HG03565 (cell line): Measurements from ENCODE around the gene ST6GAL1.
A peak's percentile ranks its signal among the peaks of the same experiment; 100 is the strongest.
"Not testable (repeated sequence)": the region's sequence is repeated elsewhere in the genome, so short reads cannot be mapped to it uniquely, and the experiment has no call there.

Experiments used
- ATAC-seq: cut with Tn5 transposase; IDR thresholded peaks from one replicate; pipeline ENCODE4 v1.9.1; 2021; ENCODE audit warnings: mild to moderate bottlenecking, moderate library complexity; ENCODE audit not compliant: unreplicated experiment

Gene ST6GAL1

DNA sequence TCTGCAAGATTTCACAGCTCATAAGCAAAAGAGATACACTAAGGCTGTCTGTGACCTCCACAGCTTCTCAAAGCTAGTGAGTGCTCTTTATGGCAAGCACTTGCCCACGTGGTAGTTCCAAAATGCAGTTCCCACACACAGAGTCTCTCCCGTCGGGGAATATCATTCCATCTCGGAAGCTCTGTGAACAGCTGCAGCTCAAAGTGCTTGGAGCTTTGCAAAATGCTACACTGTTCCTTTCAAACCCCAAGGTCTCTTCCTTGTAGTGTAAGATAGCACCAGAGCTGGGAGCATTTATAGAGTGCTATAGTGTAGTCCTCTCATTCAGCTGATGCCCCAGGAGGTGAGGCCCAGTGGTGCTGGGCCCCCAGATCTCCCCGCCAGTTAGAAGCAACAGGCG lies 36.1 kb downstream of the ST6GAL1 start:
- ATAC-seq, result no peak

DNA sequence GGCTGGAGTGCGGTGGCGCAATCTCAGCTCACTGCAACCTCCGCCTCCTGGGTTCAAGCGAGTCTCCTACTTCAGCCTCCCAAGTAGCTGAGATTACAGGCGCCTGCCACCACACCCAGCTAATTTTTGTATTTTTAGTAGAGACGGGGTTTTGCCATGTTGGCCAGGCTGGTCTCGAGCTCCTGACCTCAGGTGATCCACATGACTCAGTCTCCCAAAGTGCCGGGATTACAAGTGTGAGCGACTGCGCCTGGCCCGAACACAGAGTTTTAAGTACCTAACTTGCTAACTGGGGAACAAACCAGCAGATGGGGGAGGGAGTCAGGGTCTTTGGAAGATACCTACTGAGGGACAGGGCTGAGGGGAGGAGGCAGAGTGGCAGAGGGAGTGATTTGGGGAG lies 36.9 kb downstream of the ST6GAL1 start:
- ATAC-seq, result not testable (repeated sequence)

DNA sequence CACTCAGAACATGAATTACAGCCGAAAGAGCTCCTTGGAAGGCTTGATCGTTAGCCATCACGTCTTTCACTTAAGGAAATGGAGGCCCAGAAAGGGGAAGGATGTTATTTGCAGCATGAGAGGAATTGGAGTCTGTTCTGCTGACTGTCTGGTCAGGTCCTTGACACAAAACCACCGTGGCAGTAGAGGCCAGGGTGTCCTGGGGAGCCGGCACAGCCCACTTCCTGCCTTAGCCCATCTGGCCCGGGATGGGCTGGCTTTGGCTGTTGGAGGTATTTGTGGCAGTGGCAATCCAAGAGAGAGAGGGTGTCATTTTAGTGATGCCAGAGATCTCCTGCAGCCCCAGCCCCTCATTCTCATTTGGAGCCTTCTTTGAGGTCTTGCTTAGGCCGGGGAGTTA lies 37.4 kb downstream of the ST6GAL1 start:
- no peak for ATAC-seq

DNA sequence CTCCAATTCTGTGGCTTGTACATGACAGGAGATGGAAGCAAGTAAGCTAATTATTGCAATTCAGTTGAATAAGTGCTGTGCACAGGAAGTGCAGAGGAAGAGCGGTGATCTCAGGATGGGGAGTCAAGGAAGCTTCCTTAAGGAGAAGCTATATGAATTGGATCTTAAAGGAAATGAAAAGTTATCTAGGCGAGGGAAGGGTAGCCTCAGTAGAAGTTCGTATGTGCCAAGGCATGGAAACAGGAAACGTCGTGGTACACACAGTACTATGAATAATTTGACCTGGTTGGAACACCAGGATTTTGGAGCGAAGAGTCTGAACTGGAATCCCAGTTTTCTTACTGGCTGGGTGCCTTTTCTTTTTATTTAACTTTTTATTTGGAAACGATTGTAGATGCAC lies 39.3 kb downstream of the ST6GAL1 start:
- no peak for ATAC-seq

DNA sequence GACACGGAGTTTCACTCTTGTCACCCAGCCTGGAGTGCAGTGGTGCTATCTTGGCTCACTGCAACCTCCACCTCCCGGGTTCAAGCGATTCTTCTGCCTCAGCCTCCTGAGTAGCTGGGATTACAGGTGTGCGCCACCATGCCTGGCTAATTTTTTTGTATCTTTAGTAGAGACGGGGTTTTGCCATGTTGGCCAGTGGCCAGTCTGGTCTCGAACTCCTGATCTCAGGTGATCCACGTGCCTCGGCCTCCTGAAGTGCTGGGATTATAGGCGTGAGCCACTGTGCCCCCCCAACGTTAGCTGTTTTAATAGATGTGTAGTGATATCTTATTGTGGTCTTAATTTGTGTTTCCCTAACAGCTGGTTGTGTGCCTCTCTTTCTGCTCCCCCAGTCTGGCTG lies 40.8 kb downstream of the ST6GAL1 start:
- not testable (repeated sequence) for ATAC-seq

DNA sequence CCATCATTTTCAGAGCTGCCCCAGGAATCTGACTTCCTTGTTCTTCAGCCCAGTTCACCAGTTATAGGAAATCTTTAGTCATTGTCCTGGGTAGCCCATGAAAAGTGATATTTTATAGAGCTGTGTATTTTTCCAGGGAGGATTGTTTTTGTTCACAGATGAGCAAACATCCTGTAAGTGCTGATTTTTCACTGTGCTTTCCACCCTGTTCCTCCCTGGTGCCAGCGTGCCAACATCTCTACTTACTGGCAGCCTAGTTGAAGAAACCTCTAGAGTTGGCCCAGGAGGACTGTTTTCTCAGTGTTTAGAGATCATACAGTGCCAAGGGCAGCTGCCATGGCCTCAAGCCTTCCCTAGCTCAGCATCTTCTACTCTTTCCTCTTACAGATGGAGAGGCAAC lies 41.3 kb downstream of the ST6GAL1 start:
- no peak for ATAC-seq

DNA sequence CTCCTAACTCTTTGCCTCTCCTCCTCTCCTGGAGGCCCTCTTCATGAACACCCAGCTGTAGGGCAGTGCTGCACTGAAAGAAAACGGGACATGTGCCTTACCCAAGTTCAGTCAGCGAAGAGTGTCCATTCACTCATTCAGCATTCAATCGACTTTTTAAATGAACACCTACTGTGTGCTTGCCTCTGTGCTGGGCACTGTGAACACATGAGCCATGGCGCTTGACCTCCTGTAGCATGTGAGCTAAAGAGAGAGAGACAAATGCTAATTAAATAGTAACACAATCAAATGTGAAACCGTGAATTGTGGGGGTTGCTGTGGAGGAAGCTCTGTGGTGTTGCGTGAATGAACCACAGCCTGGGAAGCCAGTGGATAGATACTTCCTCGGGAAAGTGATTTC lies 43.4 kb downstream of the ST6GAL1 start:
- no peak for ATAC-seq

DNA sequence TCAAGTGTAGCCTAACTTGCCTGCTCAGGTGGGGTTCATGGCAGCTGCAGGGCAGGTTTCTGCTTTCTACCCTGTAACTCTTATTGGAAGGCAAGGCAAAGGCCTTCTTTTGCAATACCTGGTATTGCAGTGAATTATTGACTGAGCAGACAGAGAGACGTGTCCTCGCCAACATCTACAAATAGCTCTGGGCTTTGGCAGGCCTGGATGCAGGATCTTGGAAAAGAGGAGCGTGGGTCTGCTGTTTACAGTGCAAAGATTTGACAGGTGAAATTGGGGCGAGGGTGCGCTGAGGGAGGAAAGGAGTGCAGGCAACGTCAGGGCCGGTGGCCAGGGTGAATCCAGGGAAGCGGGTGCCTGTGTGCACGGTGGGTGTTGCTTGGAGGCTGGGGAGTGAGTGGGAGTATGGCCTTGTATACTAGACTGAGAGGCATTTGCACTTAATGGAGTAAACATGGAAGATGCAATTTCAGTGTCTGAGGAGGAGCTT lies 44.5 kb downstream of the ST6GAL1 start:
- ATAC-seq, result no peak

DNA sequence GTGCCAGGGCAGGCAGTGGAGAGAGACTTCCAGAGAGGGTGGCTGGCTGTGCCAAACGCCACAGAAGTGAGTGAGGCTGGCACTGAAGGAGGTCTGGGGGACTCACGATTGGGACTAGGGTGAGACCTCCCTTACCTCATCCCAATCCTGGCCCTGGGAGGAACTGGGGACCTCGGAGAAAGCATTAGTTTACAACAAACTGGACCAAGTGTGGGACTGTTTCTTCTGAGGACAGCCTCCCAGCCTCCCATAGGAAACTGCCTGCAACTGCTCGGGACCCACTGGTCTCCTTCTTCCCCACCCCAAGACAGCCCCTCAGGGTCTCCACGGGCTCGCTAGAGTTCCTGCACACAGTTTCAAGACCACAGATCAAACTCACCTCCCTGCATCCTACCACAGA lies 45.4 kb downstream of the ST6GAL1 start:
- ATAC-seq, result no peak

DNA sequence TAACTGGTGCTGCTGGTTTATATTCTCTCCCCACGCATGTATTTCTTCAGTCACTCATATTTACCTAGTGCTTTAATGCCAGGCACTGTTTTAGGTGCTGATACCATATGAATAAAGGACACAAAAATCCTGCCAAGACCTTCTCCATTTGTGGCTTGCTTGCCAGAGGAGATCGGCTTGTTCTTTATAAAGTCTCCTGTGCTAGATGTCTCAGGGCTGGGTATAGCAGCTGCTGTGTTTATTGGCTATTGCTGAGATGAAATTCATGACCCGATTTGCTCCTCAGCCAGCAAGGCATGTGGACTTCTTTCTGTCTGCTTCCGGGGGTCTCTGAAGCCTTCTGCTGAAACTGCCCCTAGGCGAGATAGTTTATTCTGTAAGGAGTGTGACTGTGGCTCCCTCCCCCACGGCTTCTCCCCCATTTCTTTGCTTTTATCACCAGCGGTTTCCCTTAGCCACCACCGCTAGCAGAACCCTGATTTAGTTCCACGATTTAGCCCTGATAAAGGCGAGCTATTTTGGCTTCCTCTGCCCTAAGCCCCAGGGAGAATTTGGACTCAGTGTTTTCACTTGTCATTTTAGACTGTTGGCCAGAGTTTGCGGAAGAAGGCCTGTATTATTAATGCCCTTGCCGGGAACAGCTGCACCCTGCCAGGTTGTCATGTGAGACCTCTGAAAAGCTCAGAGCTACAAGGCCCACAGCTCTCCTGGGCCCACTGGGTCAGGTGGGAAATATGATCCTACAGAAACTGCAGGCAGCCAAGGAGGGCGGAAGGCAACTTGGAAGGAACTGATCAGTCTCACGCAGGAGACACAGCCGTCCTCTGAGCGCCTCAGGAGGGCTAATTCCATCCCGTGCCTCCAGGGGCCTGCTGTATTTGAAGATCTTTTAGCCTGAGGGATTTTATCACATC lies 46.8 kb downstream of the ST6GAL1 start:
- ATAC-seq, result no peak

DNA sequence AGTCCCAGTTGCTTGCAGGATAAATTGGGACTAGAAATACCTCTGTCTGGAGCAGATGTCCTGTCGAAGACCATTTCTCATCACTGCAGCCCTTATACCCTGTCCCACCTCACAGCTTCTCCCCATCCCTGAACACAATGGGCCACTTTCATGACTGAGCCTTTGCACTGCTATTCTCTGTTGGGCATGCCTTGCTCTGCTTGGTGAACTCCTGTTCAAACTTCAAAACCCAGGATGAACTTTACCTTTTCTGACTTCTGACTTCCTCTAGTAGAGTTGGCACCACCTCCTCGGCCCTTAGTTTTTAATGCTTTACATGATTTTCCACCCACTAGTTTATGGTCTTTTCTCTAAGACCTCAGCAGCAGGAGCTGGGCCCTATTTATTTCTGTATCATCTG lies 48.4 kb downstream of the ST6GAL1 start:
- no peak for ATAC-seq

DNA sequence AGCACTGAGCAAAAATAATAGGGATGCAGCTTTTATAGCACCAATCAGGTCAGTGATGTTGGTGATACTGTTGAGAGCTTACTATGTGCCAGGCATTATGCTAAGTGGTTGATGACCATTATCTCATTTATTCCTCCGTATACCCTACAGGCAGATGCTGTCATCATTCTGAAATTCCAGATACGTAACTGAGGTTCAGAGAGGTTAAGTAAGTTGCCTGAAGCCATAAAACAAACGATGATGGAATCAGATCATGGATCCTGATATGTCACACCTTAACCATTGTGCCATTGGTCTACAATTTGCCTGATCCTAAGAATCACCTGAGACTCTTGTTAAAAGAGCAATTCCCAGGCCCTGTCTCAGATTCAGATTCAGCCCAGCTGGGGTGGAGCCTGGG lies 49.5 kb downstream of the ST6GAL1 start:
- ATAC-seq, result no peak

DNA sequence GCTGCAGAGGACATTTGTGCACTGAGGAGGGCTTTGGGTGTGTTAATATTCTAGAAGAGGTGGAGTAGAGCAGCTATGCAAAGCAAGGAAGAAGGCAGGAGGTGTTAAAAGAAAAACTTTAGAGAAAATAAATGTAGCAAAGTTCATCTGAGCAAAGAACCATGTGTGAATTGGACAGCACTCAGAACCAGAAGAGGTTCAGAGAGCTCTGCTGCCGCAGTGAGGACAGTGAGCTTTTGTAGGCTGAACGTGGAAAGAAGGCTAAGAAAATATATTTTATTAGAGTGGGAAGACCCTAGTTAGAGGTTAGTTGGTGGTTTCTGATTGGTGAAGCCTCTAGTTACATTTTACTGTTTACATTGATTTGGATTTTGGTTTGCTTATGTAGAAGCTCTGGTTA lies 50.7 kb downstream of the ST6GAL1 start:
- ATAC-seq, result no peak

DNA sequence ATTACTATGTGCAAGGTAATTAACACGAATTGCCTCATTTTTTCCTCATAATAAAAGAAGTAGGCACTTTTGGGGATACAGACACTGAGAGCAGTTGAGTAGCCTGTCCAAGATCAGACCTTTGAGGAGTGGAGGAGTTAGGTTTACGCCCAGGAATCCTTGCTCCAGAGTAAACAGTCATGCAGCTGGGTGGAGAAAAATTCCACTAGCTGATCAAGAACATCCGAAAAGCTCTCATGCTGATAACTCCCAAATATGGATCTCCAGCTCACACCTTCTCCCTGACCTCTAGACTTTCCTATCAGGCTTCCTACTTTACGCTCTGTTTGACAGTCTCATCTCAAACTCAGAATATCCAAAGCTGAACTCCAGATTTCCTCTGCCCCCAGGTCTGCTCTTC lies 53.3 kb downstream of the ST6GAL1 start:
- ATAC-seq, result no peak

DNA sequence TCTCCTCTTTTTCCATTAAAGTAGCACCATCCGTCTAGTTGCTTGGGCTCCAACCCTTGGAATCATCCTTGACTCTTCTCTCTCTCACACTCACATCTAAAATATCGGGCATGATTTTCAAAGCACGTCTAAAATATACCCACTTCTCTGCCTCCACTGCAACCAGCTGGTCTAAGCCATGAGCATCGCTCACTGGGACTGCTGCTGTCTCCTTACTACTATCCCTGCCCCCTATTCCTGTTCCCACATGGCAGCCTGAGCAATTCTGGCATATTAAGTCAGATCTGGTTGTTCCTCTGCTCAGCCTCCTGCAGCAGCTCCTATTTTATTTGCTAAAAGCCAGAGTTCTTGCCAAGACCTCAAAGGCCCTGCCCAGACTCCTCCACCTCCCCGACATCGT lies 53.7 kb downstream of the ST6GAL1 start:
- ATAC-seq, result no peak

DNA sequence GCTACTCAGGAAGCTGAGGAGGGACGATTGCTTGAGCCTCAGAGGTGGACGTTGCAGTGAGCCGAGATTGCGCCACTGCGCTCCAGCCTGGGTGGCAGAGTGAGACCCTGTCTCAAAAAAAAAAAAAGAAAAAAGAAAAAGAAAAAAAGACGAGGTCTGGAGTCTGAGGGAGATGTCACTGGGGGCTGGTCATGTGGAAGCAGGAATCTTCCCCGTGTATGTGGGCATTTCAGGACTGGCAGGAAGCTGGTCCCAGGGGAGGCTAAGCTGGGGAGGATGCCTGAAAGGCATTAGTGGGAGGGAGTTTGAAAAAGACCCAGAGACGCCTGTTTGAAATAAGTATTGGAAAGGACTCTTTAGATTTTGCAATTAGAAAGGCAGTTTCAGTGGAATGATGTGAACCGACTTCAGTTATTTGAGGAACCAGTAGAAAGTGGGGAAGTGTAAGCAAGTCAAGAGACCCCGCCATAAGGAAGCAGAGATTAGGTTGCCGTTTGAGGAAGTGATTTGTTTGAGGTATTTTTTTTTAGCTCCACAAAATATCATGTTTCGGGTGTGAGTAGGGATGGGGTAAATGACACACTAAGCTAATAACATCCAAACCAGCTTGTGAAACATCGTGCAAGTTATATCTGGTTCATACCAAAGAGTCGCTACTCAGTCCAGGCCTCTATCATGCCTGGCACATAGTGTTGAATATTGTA lies 55.5 kb downstream of the ST6GAL1 start:
- no peak for ATAC-seq

DNA sequence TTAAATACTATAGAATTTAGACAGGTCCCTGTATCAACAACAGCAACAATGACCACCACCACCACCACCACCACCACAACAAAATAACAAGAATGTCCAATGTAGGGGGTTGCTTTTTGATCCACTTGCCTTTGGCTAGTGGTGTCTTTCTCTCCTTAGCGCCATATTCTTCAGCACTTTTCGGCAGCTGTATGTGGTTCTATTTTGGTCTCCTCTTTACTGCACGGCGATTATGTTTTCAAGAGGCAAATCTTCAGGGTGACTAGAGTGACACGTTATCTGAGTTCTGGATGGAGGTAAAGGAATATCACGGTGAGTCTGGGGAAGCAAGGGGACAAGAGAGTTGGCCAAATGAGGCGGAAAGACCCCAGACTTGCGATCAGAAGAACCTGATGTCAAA lies 56.1 kb downstream of the ST6GAL1 start:
- no peak for ATAC-seq

DNA sequence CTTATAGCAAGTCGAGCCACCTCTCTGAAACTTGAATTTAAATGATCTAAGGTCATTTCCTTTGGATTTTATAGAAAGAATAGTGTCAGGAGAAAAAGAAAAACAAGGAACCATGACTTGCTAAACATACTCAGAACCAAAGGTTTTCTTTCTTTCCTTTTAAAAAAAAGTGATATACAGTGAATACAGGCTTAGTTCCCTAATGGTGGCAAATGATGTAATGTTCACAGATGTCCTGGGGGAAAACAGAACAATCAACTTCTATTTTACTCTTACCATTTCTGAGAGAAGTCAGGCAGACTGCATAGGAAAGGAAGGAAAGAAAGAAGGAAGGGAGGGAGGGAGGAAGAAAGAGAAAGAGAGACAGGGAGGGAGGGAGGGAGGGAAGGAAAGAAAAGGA lies 56.5 kb downstream of the ST6GAL1 start:
- ATAC-seq, result no peak

DNA sequence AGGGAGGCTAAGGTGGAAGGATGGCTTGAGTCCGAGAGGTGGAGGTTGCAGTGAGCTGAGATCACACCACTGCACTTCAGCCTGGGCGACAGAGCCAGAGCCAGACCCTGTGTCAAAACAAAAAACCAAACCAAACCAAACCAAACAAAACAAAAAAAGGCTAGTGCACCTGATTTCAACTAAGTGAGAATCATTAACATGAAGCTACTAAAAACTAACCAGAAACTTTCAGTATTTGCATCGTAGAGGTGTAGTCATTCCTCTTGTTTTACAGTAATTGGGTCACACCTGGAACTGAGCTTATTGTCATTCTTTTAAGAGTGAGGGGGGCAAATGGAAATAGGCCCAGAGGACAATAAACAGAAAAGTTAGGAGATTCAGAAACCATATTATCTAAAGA lies 58.5 kb downstream of the ST6GAL1 start:
- ATAC-seq, result peak; percentile 57

DNA sequence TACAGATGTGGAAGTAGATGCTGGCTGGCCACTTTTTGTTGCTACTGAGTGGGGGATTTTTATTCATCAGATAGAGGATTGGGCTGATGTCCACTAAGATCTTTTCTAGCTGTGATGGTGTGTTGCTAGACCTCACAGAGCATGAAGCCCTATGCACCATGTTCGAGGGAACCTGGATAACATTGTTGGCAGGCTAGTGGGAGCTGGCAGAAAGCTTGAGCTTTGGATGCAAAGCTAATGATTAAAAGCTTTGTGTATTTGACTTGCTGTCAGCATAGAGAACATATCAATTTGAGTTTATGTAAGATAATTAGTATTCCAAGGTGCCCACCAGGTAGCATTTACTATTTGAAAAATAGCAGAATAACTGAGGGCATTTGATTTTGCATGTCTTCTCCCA lies 59.1 kb downstream of the ST6GAL1 start:
- ATAC-seq, result no peak

DNA sequence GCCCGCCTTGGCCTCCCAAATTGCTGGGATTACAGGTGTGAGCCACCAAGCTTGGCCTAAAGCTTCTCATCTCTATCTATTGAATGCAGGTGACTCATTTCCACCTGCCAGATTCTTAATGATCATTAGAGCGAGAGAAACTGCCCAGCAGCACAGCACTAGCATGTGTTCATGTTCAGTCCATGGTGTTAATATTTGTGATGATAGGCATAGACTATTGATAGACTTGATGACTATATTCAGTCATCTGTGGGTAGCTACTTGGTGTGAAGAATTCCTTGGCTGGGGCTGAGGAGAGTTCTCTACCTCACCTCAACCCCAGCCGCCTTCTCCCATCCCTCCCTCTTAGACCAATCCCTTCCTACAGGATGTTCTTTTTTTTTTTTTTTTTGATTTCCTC lies 60.0 kb downstream of the ST6GAL1 start:
- ATAC-seq, result no peak

DNA sequence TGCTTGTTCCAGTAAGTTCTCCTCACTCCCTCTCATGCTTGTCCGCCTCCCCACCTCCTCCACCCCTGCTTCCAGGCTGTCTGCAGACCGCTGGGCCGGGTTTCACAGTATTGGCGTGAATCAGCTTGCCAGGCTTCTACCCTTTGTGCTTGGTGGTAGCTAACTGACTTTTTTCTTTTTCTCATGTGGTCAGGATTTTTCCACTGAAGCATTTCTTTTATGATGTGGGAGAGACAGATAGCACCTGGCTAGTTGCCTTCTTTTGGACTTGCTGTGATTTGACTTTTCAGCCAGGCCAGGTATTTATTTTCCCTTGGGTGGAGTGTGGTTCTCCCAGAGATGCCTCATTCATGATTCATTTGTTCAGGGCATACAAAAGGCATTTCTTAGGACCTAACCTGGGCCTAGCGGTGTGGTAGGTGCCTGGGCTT lies 60.6 kb downstream of the ST6GAL1 start:
- ATAC-seq, result no peak
